Stimulated activated CD8-positive, alpha-beta memory T cell treated with anti-CD3 and anti-CD28 coated beads, Interleukin-2, amount 100 ng/mL, for 48 hours (primary cell): ENCODE measurements around the gene F2.

Experiments used
- DNase-seq, 2 donors: peaks; one replicate each; pipeline ENCODE4 v3.0.0-alpha.2; 2020; ENCODE audit warnings: low read depth in 2 of 2

Gene F2

DNA sequence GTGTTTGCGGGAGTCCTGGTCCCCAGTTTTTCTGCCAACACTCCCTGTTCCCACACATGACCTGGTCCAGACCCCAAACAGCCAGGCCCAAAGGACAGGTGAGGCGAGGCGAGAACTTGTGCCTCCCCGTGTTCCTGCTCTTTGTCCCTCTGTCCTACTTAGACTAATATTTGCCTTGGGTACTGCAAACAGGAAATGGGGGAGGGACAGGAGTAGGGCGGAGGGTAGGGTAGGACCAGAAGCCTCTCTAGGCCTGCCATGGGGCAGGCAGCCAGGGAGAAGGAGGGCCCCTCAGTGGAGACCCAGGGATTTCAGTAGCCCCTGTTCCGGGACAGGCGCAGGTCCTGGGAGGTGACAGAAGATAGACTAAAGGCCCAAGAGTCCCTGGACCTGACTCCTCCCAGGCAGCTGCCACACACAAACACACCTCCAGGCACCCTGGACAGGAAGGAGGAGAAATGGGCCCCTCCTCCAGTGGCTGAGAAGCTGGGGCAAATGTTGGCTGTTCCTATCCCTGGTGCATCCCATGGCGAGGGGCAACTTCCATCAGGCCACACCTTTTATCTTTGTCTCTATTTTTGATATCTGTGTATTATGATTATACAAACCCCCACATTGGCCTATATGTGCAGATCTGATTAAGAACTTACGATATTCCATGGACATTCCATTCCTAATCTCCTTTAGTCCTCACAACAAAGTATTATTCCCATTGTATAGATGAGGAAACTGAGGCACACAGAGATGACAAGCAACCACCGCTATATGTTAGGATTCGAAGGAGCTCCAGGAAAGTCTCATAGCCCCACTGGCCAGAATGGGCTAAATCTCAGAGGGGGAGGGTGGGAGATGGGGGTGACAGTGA is 626 bp upstream of the F2 start:
- no peak for DNase-seq

DNA sequence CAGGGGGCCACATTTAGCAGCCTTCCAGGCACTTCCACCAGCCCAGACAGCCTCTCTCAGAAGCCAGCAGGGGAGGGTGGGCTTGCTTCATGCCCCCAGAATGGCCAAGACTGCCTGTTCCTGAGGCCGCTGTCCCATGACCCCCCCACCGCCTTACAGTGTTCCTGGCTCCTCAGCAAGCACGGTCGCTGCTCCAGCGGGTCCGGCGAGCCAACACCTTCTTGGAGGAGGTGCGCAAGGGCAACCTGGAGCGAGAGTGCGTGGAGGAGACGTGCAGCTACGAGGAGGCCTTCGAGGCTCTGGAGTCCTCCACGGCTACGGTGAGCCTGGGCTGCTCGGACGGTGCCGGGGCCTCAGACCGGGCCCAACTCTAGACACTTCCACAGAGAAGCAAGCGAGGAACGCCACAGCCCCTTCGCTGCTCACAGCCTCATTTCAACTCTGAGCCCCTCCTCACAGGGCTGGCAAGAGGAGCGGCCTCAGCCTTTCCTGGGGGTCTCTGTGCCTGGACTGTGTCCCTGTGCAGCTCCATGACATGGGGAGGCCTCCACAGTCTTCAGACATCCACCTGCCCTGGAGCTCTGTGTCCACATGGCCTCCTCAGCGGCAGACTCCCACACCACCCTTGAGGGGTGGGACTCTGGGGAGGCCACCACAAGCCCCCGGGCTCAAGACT is 668 bp downstream of the F2 start:
- DNase-seq: no peak

DNA sequence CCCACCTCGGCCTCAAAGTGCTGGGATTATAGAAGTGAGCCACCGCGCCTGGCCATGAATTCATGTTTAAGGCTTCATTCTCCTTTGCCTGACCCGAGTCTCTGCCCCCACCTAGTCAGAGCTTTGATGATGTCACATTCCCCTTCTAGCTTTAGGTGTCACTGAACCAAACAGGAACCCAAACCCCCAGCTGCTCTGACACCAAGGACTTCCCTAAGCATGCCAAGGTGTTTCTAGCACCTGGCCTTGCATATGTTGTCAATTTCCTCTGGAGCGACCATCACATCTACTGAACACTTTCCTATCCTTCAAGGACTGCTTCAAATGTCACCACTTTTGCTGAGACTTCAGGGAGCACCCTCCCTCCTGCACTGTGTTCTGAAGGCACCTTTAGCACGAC is 2.3 kb downstream of the F2 start:
- DNase-seq: no peak

DNA sequence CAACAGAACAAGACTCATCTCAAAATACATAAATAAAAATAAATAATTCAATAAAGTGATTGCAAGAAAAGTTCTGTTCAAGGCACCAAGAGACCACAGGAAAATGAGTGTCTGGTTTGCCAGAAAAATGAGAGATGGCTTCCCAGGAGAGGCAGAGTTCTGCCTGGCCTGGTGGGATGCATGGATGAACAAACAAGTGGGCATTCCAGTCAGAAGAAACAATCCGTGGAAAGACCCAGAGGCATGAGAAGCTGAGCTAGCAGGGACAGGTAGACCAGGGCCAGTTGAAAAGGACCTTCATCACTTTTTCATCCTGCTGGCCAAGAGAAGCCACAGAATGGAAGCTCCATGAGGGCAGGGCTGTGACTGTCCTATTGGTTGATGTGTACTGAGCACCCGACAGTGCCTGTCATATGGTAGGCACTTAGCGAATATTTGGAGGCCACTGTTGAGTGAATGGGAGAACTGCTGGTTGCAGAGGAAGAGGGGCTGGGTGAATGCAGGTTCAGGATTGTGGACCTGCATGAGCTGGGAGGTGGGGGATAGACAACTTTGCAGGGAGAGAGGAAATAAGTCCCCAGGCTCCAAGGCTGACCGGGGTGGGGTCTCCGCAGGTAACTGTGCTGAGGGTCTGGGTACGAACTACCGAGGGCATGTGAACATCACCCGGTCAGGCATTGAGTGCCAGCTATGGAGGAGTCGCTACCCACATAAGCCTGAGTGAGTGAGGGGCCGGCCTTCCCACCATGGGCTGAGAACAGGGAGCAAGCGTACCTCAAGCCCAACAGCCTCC is 3.7 kb downstream of the F2 start:
- no peak for DNase-seq

DNA sequence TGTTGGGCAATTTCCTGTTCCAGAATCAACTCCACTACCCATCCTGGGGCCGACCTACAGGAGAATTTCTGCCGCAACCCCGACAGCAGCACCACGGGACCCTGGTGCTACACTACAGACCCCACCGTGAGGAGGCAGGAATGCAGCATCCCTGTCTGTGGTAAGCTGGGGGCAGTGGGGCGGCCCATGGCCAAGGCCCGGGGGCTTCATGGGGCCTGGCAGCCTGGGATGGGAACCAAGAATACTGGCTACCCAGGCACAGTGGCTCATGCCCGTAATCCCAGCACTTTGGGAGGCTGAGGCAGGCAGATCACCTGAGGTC is 4.3 kb downstream of the F2 start:
- no peak for DNase-seq

DNA sequence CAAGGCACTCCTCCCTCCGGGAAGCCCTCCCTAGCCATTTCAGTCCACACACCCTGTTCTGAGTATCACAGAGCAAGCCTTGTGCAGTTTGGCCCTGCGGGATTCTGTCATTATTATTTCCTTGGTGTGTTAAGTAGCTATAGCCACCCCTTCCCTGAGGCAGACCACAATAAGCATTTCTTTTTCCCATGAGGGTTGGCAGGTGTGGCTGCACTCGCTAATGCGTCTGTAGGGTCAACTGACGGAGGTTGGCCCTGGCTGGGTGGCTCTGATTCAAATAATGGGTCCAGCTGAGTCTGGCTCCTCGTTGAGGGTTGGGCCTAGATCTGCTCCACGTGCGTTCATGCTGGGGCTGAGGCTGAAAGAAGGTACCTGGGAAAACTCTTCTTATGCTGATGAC is 5.1 kb downstream of the F2 start:
- no peak for DNase-seq

DNA sequence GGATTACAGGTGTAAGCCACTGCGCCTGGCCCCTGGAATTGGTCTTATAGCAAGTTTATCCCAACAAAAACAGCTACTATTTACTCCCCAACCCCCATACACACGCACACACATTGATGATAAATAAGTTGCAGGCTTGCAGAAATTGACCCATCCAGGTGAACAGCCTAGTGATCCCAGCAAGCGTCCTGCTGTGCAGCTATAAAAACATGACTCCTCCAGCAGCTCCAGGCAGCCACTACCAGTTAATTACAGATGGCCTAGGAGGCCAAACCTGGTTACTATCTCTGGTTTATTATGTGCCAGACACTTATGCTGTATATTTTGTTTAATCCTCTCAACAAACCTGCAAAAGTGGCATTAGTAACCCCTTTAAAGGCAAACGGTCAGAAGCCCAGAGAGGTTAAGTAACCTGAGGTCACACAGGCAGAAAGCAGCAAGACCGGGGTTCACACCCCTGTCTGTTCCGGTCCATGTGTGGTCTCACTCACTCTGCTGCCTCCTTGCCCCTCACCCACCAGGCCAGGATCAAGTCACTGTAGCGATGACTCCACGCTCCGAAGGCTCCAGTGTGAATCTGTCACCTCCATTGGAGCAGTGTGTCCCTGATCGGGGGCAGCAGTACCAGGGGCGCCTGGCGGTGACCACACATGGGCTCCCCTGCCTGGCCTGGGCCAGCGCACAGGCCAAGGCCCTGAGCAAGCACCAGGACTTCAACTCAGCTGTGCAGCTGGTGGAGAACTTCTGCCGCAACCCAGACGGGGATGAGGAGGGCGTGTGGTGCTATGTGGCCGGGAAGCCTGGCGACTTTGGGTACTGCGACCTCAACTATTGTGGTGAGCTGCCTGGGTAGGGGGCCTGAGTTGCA is 6.6 kb downstream of the F2 start:
- no peak for DNase-seq

DNA sequence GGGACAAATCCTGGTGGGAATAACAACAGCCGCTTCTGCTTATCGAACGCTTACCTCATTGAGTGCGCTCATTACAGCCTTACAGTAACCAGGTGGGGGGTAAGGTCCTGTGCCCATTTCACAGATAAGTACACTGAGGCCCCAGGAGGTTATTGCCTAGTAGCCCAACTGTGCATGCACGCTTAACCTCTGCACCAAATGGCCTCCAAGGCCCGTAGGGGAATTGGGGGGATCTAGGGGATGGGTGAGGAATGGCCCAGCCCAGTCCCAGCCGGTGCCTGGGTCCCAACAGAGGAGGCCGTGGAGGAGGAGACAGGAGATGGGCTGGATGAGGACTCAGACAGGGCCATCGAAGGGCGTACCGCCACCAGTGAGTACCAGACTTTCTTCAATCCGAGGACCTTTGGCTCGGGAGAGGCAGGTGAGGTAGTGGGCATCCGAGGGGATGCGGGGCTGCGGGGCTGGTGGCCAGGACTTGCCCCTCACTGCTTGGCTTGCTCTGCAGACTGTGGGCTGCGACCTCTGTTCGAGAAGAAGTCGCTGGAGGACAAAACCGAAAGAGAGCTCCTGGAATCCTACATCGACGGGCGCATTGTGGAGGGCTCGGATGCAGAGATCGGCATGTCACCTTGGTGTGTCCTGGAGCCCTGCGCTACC is 7.3 kb downstream of the F2 start:
- DNase-seq: no peak

DNA sequence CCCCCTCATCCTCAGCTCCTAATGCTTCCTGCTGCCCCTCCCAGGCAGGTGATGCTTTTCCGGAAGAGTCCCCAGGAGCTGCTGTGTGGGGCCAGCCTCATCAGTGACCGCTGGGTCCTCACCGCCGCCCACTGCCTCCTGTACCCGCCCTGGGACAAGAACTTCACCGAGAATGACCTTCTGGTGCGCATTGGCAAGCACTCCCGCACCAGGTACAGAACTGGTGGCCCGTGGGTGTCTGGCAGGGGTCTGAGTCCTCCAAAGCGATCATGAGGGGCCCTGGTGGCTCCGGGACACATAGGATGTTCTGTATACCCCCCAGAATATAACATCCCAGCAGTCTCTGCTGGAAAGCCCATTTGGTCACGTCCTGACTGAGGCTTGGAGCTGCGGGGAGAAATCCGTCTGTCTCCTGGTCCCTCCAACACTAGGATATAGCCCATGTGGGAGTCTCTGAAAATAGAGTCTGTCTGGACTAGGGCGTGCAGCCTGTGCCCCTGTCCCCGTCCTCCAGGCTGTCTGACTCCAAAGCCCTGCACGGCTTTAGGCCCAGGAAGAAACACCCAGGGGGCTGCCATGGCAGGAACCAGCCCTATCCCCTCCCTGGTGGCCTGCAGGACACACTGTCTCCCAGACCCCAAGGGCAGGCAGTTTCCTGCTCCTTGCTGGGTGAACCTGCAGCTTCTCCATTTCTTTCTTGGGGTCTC is 9.1 kb downstream of the F2 start:
- DNase-seq: no peak

DNA sequence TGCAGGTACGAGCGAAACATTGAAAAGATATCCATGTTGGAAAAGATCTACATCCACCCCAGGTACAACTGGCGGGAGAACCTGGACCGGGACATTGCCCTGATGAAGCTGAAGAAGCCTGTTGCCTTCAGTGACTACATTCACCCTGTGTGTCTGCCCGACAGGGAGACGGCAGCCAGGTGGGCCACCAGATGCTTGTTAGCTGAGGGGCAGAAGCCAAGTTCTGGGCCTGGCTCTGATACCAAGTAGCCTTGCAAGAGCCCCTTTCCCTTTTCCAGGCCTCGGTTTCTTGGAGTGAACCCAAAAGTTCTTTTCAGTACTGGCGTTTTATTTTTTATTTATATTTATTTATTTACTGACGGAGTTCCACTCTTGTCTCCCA is 9.6 kb downstream of the F2 start:
- no peak for DNase-seq

DNA sequence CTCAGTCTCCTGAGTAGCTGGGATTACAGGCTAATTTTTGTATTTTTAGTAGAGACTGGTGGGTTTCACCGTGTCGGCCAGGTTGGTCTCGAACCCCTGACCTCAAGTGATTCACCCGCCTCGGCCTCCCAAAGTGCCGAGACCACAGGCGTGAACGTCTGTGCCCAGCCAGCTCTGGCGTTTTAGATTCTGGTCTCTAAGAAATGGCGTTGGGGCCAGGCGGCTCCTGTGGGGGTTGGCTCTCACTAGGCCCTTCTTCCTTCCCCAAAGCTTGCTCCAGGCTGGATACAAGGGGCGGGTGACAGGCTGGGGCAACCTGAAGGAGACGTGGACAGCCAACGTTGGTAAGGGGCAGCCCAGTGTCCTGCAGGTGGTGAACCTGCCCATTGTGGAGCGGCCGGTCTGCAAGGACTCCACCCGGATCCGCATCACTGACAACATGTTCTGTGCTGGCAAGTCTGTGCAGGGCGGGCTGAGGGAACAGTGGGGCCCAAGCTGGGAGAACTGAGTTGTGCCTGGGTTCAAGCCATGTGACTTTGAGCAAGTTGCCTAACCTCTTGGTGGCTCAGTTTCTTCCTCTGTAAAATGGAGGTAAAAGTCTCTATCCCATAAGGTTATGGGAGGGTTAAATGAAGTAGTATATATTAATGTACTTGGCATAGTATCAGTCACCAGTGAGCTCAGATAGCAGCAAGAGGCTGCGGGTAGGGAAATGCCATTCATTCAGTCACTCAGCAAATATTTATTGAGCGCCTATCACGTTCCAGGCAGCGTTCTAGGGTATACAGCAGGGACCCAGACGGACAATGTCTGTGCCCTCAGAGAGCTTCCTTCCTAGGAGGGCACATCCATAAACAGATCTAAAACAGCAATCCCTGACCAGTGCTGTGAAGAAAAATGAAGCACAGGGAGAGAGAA is 10.4 kb downstream of the F2 start:
- no peak for DNase-seq

DNA sequence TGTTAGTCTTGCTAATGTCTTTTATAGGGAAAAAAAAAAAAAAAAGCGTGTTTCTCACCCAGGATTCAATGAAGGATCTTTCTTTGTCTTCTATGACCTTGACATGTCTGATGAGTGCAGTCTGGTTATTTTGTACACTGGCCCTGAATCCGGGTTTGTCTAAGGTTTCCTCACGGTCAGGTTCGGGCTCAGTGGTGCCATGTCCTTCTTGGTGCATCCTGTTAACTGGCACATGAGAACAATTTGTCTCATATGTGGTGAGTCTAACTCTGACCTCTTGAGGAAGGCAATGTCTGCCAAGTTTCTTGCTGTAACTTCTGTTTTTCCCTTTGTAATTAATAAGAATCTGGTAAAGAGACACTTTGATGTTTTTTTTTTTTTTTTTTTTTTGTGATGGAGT is 12.5 kb downstream of the F2 start:
- no peak for DNase-seq

DNA sequence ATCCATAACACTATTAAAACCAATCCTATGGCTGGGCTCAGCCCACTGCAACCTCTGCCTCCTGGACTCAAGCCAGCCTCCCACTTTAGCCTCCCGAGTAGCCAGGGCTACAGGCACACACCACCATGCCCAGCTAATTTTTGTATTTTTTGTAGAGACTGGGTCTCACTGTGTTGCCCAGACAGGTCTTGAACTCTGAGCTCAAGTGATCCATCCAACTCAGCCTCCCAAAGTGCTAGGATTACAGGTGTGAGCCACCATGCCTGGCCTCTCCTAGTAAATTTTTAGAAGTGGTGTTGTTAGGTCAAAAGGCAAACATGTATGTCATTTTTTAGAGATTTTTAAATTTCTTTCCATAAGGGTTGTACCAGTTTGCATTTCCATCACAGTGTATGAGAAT is 14.2 kb downstream of the F2 start:
- no peak for DNase-seq

DNA sequence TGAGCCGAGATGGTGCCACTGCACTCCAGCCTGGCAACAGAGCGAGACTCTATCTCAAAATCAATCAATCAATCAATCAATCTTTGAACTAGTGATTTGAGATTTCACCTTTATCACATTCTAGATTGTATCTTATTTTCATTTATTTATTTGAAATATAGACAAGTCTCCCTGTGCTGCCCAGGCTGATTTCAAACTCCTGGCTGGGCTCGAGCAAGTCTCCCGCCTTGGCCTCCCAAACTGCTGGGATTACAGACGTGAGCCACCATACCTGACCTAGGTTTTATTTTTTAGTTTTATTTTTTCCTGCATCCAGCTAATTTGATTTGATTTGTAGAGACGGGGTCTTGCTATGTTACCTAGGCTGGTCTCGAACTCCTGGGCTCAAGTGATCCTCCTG is 17.1 kb downstream of the F2 start:
- no peak for DNase-seq

DNA sequence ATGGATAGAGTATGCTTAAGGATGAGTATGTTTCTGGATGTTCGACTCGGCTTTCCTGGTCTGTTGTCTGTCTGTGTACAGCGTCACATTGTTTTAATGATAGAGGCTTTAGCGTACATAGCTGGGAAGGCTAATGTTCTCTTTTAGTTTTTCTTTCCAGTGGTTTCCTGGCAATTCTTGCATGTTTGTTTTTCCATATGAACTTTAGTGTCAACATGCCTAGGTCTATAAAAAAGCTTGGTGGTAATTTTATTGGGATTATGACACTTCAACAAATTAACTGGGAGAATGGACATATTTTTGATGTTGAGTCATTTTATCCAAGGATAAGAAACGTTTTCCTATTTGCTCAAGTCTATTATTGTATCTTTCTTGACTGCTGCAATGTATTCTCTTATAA is 17.6 kb downstream of the F2 start:
- DNase-seq: no peak

DNA sequence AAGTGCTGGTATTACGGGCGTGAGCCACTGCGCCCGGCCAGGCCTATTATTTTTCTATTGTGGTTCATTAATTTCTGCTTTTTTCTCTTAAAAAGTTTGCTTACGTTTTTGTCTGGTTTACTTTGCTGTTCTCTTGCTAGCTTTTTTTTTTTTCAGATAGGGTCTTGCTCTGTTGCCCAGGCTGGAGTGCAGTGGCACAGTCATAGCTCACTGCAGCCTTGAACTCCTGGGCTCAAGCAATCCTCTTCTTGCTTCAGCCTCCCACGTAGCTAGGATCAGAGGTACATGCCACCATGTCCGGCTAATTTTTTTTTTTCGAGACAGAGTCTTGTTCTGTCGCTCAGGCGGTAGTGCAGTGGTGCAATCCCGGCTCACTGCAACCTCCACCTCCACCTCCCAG is 18.7 kb downstream of the F2 start:
- DNase-seq: no peak

DNA sequence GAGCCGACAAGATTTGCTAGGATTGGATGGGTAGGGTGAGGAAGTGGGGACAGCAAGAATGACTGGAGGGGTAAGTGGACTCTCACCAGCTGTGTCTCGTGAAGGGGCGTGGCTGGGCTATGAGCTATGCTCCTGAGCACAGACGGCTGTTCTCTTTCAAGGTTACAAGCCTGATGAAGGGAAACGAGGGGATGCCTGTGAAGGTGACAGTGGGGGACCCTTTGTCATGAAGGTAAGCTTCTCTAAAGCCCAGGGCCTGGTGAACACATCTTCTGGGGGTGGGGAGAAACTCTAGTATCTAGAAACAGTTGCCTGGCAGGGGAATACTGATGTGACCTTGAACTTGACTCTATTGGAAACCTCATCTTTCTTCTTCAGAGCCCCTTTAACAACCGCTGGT is 19.9 kb downstream of the F2 start:
- DNase-seq: no peak

DNA sequence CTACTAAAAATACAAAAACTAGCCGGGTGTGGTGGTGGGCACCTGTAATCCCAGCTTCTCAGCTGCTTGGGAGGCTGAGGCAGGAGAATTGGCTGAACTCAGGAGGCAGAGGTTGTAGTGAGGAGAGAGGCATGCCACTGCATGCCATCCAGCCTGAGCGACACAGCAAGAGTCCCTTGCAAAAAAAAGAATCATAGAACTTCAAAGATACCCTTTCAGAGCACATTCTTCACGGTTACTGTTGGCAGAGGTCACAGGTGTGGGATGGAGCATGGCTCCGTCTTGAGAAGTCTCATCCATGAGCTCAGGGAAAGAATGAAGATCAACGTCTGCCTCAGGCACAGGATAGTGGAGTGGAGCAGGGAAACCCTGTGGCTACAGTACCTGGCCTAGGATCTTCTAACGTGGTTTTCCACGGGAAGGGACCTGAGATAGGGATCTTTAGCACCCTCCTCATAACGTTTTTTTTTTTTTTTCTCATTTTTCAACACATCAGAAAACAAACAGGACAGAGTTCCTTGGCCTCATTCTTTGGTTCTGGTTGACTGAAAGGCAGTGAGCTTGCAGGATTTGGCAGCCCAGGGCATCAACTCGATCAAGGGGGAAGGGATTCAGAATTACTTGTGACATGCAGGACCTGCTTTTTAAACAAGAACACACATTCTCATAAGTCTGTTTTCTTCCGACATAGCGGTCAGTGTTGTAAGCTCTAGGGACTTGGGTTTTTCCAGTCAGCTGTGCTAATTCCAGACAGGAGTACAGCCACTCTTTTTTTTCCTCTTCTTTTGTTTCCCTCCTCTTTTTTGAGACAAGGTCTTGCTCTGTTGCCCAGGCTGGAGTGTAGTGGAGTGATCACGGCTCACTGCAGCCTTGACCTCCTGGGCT is 22.8 kb downstream of the F2 start:
- no peak for DNase-seq

DNA sequence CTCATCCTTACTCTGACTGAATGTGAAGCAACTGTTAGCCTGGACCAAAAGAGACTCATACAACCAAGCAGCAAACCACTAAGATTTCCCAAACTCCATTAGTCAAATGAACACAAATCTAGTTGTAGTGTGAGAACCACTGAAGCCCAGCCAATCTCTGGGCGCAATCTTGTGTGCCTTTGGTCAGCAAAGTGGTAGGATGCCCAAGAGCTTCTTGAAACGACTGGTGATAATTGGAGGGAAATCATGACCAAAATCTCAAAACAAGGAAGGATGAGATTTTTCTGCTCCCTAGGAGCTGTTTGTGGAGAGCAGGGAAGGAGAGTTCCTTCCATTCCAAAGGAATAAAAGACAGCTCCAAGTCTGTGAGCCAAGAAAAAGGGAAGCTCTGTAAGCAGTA is 24.0 kb downstream of the F2 start:
- no peak for DNase-seq
